HT-29 (cell line): Measurements from ENCODE around the gene LYRM4. TPM values are rescaled to one million over a fixed set of nuclear protein-coding genes. Genes with fewer than 3 reads are reported as not detected.

Experiments
- DNase-seq: peaks from one replicate; pipeline ENCODE4 v3.0.0-alpha.2; 2015; ENCODE audit warnings: low spot score
- total RNA-seq: library from RNA; depleted of rRNA; stranded (reverse); fragments of >200 nt; shearing (Covaris generic); gene quantifications from 2 replicates; pipeline ENCODE4 v1.2.3, GENCODE V29; 2014

The LYRM4 gene
- total RNA-seq, 1 experiment from 2014 or later = 25.0 TPM

GRCh38 chr6:5280920-5281319 lies 20.2 kb upstream of the LYRM4 start:
- DNase-seq = no peak

- no peak for DNase-seq
These were observed 19.2 kb upstream of the LYRM4 start for GRCh38 chr6:5279891-5280338.

GRCh38 chr6:5278565-5279120 lies 17.9 kb upstream of the LYRM4 start:
- no peak for DNase-seq

- no peak for DNase-seq
These were observed 17.3 kb upstream of the LYRM4 start for GRCh38 chr6:5278047-5278446.

- DNase-seq = no peak
These were observed 16.8 kb upstream of the LYRM4 start for GRCh38 chr6:5277589-5277988.

- no peak for DNase-seq
These were observed 15.8 kb upstream of the LYRM4 start for GRCh38 chr6:5276581-5276980.

- DNase-seq = no peak
These were observed 14.7 kb upstream of the LYRM4 start for GRCh38 chr6:5275497-5275896.

- no peak for DNase-seq
These were observed 13.5 kb upstream of the LYRM4 start for GRCh38 chr6:5274231-5274630.

- DNase-seq = no peak
These were observed 11.2 kb upstream of the LYRM4 start for GRCh38 chr6:5271926-5272325.

- DNase-seq = no peak
These were observed 9.4 kb upstream of the LYRM4 start for GRCh38 chr6:5270093-5270680.

- no peak for DNase-seq
These were observed 5.7 kb upstream of the LYRM4 start for GRCh38 chr6:5266423-5266822.

- peak; percentile 49 for DNase-seq
These were observed 877 bp upstream of the LYRM4 start for GRCh38 chr6:5261545-5262109.

- peak; percentile 76 for DNase-seq
These were observed 584 bp downstream of the LYRM4 start for GRCh38 chr6:5260111-5260620.

GRCh38 chr6:5259428-5259827 lies 1.3 kb downstream of the LYRM4 start:
- no peak for DNase-seq

- DNase-seq = no peak
These were observed 3.4 kb downstream of the LYRM4 start for GRCh38 chr6:5257400-5257799.

GRCh38 chr6:5256952-5257351 lies 3.8 kb downstream of the LYRM4 start:
- DNase-seq = no peak

GRCh38 chr6:5250911-5251310 lies 9.8 kb downstream of the LYRM4 start:
- DNase-seq = no peak

GRCh38 chr6:5250451-5250850 lies 10.3 kb downstream of the LYRM4 start:
- no peak for DNase-seq

- peak; percentile 25 for DNase-seq
These were observed 11.2 kb downstream of the LYRM4 start for GRCh38 chr6:5249451-5250122.

GRCh38 chr6:5248302-5249098 lies 12.2 kb downstream of the LYRM4 start:
- no peak for DNase-seq

GRCh38 chr6:5247201-5247600 lies 13.5 kb downstream of the LYRM4 start:
- DNase-seq = no peak
